RWPE2 (cell line): ENCODE results near the gene LONP1.
A peak's percentile ranks its signal among the peaks of the same experiment; 100 is the strongest.

Source experiments
- ATAC-seq: fragments of 200-7000 bp; cut with Tn5 transposase; 3 replicates; pipeline ENCODE4 v1.9.1; 2021; ENCODE audit warnings: low read depth
- DNase-seq: peaks from one replicate; pipeline ENCODE4 v3.0.0-alpha.2; 2020; ENCODE audit warnings: low spot score
- H3K27ac ChIP-seq: fragments of 450-650 bp; 2 replicates; pipeline ENCODE4 v1.5.1; 2017; ENCODE audit warnings: mild to moderate bottlenecking; ENCODE audit not compliant: poor library complexity, severe bottlenecking
- H3K27me3 ChIP-seq: fragments of 250-450 bp; sonication (Bioruptor Pico); 2 replicates; pipeline ENCODE4 v1.5.1; 2021; ENCODE audit warnings: mild to moderate bottlenecking, moderate library complexity; ENCODE audit not compliant: insufficient read depth, poor library complexity, severe bottlenecking
- H3K36me3 ChIP-seq: fragments of 250-450 bp; sonication (Bioruptor Pico); 2 replicates; pipeline ENCODE4 v1.5.1; 2020; ENCODE audit warnings: low read depth, mild to moderate bottlenecking, moderate library complexity
- H3K4me1 ChIP-seq: fragments of 250-450 bp; sonication (Bioruptor Pico); 2 replicates; pipeline ENCODE4 v1.5.1; 2021; ENCODE audit warnings: mild to moderate bottlenecking, moderate library complexity; ENCODE audit not compliant: insufficient read depth, poor library complexity, severe bottlenecking
- H3K4me3 ChIP-seq: fragments of 250-450 bp; sonication (Bioruptor Pico); 2 replicates; pipeline ENCODE4 v1.5.1; 2021; ENCODE audit warnings: mild to moderate bottlenecking, moderate library complexity; ENCODE audit not compliant: severe bottlenecking
- H3K9me3 ChIP-seq: fragments of 250-450 bp; sonication (Bioruptor Pico); 2 replicates; pipeline ENCODE4 v1.5.1; 2021; ENCODE audit warnings: mild to moderate bottlenecking, moderate library complexity; ENCODE audit not compliant: severe bottlenecking
- CTCF ChIP-seq: fragments of 450-650 bp; IDR thresholded peaks from one replicate; pipeline ENCODE4 v1.5.1; 2017; ENCODE audit warnings: mild to moderate bottlenecking, moderate library complexity; ENCODE audit not compliant: poor library complexity, severe bottlenecking

Gene LONP1

GRCh38 chr19:5687360-5688198, 32.4 kb downstream of the LONP1 start:
- H3K27me3 ChIP-seq = no peaks in the 10 kb centered on the region
- ATAC-seq = no peak
- H3K9me3 ChIP-seq = no peaks in the 10 kb centered on the region
- DNase-seq = no peak
- peak overlapping the region; percentile 52 for H3K4me3 ChIP-seq
- H3K4me1 ChIP-seq = no peaks in the 10 kb centered on the region
- peaks cover 17% of the 10 kb centered on the region for H3K36me3 ChIP-seq
- H3K27ac ChIP-seq = no peak overlapping the region
- TF ChIP-seq CTCF = peak; percentile 59

- Histone ChIP-seq H3K36me3 (peaks cover 10% of the 10 kb centered on the region), H3K4me1 (no peaks in the 10 kb centered on the region), H3K9me3 (no peaks in the 10 kb centered on the region), H3K4me3 (peak overlapping the region; percentile 52), H3K27me3 (no peaks in the 10 kb centered on the region), H3K27ac (no peak overlapping the region)
- ATAC-seq = peak; percentile 62
- peak; percentile 97 for DNase-seq
- TF ChIP-seq CTCF = peak; percentile 91
These were observed 33.1 kb downstream of the LONP1 start for GRCh38 chr19:5686647-5687359.

- Histone ChIP-seq H3K36me3 (peaks cover 4% of the 10 kb centered on the region), H3K27ac (no peak overlapping the region), H3K4me3 (peak overlapping the region; percentile 52), H3K9me3 (no peaks in the 10 kb centered on the region), H3K4me1 (no peaks in the 10 kb centered on the region), H3K27me3 (no peaks in the 10 kb centered on the region)
- DNase-seq (no peak), ATAC-seq (no peak)
- no peak for TF ChIP-seq CTCF
These were observed 33.7 kb downstream of the LONP1 start for GRCh38 chr19:5686326-5686646.

GRCh38 chr19:5684694-5685430, 35.1 kb downstream of the LONP1 start:
- no peak for DNase-seq
- H3K27ac ChIP-seq = no peak overlapping the region
- H3K27me3 ChIP-seq = no peaks in the 10 kb centered on the region
- H3K9me3 ChIP-seq = no peaks in the 10 kb centered on the region
- no peak for ATAC-seq
- H3K36me3 ChIP-seq = no peaks in the 10 kb centered on the region
- no peaks in the 10 kb centered on the region for H3K4me1 ChIP-seq
- H3K4me3 ChIP-seq = no peak overlapping the region
- no peak for TF ChIP-seq CTCF
